Retinal pigment epithelial cell (primary cell): ENCODE results near the gene SLC30A9.

Experiments
- DNase-seq: peaks from one replicate; pipeline ENCODE4 v3.0.0-alpha.2; 2010; ENCODE audit warnings: low read depth
- H3K4me3 ChIP-seq: 2 replicates; pipeline ENCODE4 v1.5.1; 2011; ENCODE audit warnings: mild to moderate bottlenecking, low read length, control low read depth, moderate library complexity
- TF ChIP-seq, protein P1 (sequence below): conservative IDR thresholded peaks from 2 replicates; pipeline ENCODE4 v1.5.1; 2011; ENCODE audit warnings: low read depth, low read length, control low read depth, inconsistent platforms

Gene SLC30A9

DNA sequence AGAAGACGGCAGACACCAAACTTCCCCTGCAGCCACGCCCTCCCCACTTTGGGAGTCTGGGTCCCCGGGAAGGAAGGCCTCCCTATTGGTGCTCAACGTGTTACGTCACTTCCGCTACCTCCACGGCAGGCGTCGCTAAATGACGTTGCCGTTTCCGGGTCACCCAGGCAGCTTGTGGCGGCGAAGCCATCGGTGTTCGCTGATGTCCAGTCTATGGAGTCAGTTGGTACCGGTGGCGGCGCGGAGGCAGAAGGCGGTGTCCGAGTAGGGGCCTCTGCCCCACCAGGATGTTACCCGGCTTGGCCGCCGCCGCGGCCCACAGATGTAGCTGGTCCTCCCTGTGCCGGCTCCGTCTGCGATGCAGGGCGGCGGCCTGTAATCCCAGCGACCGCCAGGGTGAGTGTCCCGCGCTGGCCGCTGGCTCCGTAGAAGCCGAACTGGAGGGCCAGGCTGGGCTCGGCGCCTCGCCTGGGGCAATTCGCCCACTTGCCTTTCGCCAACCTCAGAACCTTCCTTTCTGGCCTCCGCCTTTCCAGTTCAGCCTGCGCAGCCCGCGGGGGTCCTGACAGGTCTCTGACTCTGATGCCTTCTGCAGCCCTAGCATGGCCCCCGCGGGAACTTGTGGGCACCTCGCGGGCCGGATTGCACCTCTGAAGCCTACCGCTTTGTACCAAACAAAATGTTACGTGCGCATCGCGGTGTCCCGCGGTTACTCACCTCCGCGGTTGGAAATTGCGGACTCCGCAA is at the start of gene SLC30A9:
SLC30A9 (plus strand) TSS at position 166 of the 747 bp plus-strand sequence; CDS start at position 288, 122 bp downstream.
- peak; percentile 78 for DNase-seq
- TF ChIP-seq, protein P1, sequence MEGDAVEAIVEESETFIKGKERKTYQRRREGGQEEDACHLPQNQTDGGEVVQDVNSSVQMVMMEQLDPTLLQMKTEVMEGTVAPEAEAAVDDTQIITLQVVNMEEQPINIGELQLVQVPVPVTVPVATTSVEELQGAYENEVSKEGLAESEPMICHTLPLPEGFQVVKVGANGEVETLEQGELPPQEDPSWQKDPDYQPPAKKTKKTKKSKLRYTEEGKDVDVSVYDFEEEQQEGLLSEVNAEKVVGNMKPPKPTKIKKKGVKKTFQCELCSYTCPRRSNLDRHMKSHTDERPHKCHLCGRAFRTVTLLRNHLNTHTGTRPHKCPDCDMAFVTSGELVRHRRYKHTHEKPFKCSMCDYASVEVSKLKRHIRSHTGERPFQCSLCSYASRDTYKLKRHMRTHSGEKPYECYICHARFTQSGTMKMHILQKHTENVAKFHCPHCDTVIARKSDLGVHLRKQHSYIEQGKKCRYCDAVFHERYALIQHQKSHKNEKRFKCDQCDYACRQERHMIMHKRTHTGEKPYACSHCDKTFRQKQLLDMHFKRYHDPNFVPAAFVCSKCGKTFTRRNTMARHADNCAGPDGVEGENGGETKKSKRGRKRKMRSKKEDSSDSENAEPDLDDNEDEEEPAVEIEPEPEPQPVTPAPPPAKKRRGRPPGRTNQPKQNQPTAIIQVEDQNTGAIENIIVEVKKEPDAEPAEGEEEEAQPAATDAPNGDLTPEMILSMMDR, result peak; percentile 24
- peak within 1 kb of the TSS; percentile 62 for H3K4me3 ChIP-seq

DNA sequence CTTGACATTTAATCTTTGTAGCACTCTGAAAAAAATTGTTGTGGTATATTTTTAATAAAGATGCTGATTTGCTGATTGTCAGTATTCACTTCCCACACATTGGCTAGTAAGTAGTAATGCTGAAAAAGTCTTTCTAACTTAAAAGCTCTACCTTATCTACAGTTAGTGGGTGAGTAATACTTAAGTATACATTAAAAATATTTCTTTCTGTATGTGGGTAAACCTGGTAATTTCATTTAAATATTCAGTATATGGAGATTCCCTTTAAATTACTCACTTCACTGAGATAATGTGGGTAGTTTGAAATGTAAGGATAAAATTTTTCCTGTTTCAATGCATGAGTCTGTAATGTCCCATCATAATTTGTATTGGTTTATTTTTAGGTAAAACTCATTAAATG is 49.5 kb upstream of the SLC30A9 start:
- TF ChIP-seq, protein P1, result no peak
- no peak overlapping the region for H3K4me3 ChIP-seq
- no peak for DNase-seq

DNA sequence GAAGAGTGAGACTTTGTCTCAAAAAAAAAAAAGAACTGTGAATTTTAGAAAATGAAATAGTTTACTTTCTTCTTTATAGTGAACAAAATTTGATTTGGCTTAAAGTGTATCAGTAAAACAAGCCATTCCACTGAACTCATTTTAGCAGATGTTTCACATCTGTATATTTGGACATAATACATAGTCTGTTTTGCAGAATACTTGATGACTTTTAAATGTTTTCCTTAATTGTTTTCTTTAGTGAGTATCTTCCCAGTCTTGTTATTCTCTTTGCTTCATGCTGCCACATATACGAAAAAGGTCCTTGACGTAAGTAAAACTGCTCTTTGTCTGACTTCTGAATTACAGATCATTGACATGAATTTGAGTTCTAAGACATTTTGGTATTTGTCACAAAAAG is 46.8 kb upstream of the SLC30A9 start:
- DNase-seq, result no peak
- no peak overlapping the region for H3K4me3 ChIP-seq
- TF ChIP-seq, protein P1, result no peak

DNA sequence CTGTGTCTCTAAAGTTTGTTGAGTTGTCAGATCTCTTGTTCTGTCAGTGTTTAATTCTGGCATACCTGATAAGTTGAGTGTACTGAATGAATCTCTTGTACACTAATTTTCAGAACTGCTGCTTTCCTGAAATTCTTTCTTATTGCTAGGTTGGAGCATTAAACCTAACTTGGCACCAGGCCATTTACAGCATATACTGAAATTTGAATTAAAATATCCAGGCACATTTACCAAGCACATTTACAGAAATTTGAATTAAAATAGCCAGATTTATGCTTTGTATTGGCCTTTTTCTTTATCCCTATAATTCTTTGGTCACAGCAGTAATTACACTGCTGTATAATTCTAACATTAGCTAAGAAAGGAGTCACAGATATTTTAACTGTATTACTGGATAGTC is 46.2 kb upstream of the SLC30A9 start:
- DNase-seq, result no peak
- H3K4me3 ChIP-seq, result no peak overlapping the region
- TF ChIP-seq, protein P1, result no peak

DNA sequence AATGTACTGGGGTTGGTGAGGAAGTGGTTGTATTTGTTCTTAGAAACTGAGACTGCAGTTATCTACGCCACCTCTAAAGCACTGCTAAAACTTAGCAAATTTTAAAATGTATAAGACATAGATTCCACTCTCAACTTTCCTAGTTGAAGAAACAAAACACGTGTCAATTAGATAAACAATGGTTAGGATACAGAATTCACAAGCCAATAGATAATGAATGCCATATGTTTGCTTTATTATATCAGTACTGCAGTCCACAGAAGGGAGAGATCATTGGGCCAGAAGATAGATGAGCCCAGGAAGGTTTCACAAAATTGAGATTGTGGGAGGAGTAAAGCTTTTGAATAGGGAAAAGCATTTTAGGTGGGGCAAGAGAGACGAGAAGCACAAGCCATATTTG is 40.8 kb upstream of the SLC30A9 start:
- TF ChIP-seq, protein P1, result no peak
- DNase-seq, result no peak
- H3K4me3 ChIP-seq, result no peak overlapping the region

DNA sequence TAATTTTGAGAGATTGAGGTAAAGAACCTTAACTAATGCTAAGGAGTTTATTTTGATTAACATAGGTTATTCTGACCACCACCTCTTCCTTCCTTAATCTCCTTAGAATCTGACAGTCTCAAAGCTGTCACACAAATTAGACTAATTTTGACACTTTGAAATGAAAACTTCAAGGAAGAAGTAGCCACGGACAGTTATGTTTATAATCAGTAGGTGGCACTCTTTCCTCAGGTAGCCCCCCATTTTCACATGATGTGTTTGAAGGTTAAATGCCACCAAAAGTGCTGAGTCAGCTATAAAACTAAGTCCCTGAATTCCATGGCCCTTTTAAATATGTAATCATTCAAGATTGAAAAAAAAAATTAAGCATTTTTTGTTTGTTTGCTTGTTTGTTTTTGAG is 32.7 kb upstream of the SLC30A9 start:
- DNase-seq, result no peak
- TF ChIP-seq, protein P1, result peak; percentile 43

DNA sequence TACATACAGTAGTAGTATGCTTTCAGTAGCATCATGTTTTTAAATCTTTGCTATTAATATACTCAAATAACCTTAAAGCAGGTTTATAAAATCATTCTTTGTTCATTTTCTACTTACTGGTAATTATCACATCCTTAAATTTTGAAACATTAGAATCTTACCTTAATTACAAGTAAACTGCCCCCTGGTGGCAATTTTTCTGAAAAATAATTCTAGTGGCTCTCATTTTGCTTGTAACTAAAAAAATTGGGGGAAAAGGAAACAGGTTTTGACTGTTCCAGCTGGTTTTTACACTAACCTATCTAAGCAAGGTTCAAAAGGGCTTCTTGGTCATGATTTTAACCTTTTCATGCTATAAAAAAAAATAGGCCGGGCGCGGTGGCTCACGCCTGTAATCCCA is 27.2 kb upstream of the SLC30A9 start:
- H3K4me3 ChIP-seq, result no peak overlapping the region
- TF ChIP-seq, protein P1, result peak; percentile 41
- no peak for DNase-seq

More for the DNA sequence above, 32.7 kb upstream of the SLC30A9 start:
- H3K4me3 ChIP-seq, result no peak overlapping the region
